Limb (tissue), 2 donors: ENCODE data around the gene TRAPPC2.
"Not testable (repeated sequence)": the region's sequence is repeated elsewhere in the genome, so short reads cannot be mapped to it uniquely, and the experiment has no call there.

Source experiments
- DNase-seq, 2 donors: peaks; one replicate each; pipeline ENCODE4 v3.0.0-alpha.2; 2016; ENCODE audit errors: extremely low spot score in 2 of 2

The TRAPPC2 gene

GRCh38 chrX:13748486-13748885 lies 14.1 kb upstream of the TRAPPC2 start:
- DNase-seq = no peak

- DNase-seq = no peak
Measured at GRCh38 chrX:13747836-13748235, 13.4 kb upstream of the TRAPPC2 start.

- DNase-seq = no peak
Measured at GRCh38 chrX:13742397-13743176, 8.2 kb upstream of the TRAPPC2 start.

- DNase-seq = no peak
Measured at GRCh38 chrX:13741695-13742094, 7.3 kb upstream of the TRAPPC2 start.

GRCh38 chrX:13733506-13733905 lies 914 bp downstream of the TRAPPC2 start:
- DNase-seq = no peak

GRCh38 chrX:13732246-13733067 lies 2.0 kb downstream of the TRAPPC2 start:
- no peak for DNase-seq

GRCh38 chrX:13730523-13730922 lies 3.9 kb downstream of the TRAPPC2 start:
- DNase-seq = not testable (repeated sequence)

- not testable (repeated sequence) for DNase-seq
Measured at GRCh38 chrX:13726583-13726982, 7.8 kb downstream of the TRAPPC2 start.

- DNase-seq = not testable (repeated sequence)
Measured at GRCh38 chrX:13724878-13725277, 9.5 kb downstream of the TRAPPC2 start.

GRCh38 chrX:13721819-13722519 lies 12.5 kb downstream of the TRAPPC2 start:
- DNase-seq = peak in 1 of 2 donors; percentile 47

GRCh38 chrX:13721371-13721770 lies 13.0 kb downstream of the TRAPPC2 start:
- no peak for DNase-seq

GRCh38 chrX:13719192-13719856 lies 15.1 kb downstream of the TRAPPC2 start:
- DNase-seq = no peak

GRCh38 chrX:13717700-13718472 lies 16.5 kb downstream of the TRAPPC2 start:
- DNase-seq = peak; percentile 30 to 43

- DNase-seq = no peak
Measured at GRCh38 chrX:13716905-13717304, 17.5 kb downstream of the TRAPPC2 start.

GRCh38 chrX:13716455-13716854 lies 18.0 kb downstream of the TRAPPC2 start:
- no peak for DNase-seq

- DNase-seq = no peak
Measured at GRCh38 chrX:13711141-13711540, 23.3 kb downstream of the TRAPPC2 start.

- no peak for DNase-seq
Measured at GRCh38 chrX:13703589-13703988, 30.8 kb downstream of the TRAPPC2 start.

GRCh38 chrX:13703135-13703534 lies 31.3 kb downstream of the TRAPPC2 start:
- DNase-seq = no peak

- no peak for DNase-seq
Measured at GRCh38 chrX:13702111-13702789, 32.2 kb downstream of the TRAPPC2 start.

- DNase-seq = no peak
Measured at GRCh38 chrX:13700380-13700779, 34.0 kb downstream of the TRAPPC2 start.
